NCI-H1048 (cell line): ENCODE measurements around the gene ATP5MK.
"Not testable (repeated sequence)": the region's sequence is repeated elsewhere in the genome, so short reads cannot be mapped to it uniquely, and the experiment has no call there.

Experiments
- DNase-seq: peaks from one replicate; lab custom pipeline; 2025; lab: John Stamatoyannopoulos, UW

ATP5MK gene

GRCh38 chr10:103396067-103396788 is at the start of gene ATP5MK, which contains the start of gene PDCD11:
ATP5MK (minus strand) TSS chr10:103396475; CDS start chr10:103392457, 4,018 bp downstream.
PDCD11 (plus strand) TSS chr10:103396626; CDS start chr10:103398427, 1,801 bp downstream.
- peak; percentile 94 for DNase-seq

GRCh38 chr10:103445366-103445765 is 49.1 kb upstream of the ATP5MK start:
- no peak for DNase-seq

- no peak for DNase-seq
Observed at GRCh38 chr10:103444478-103444877, 48.2 kb upstream of the ATP5MK start.

GRCh38 chr10:103443475-103444185 is 47.4 kb upstream of the ATP5MK start:
- DNase-seq: no peak

GRCh38 chr10:103442031-103442461 is 45.8 kb upstream of the ATP5MK start:
- DNase-seq: no peak

- no peak for DNase-seq
Observed at GRCh38 chr10:103441611-103442010, 45.3 kb upstream of the ATP5MK start.

- DNase-seq: no peak
Observed at GRCh38 chr10:103441206-103441605, 44.9 kb upstream of the ATP5MK start.

- DNase-seq: no peak
Observed at GRCh38 chr10:103440416-103440815, 44.1 kb upstream of the ATP5MK start.

GRCh38 chr10:103439776-103440175 is 43.5 kb upstream of the ATP5MK start:
- DNase-seq: no peak

GRCh38 chr10:103433858-103434257 is 37.6 kb upstream of the ATP5MK start:
- no peak for DNase-seq

GRCh38 chr10:103431902-103432301 is 35.6 kb upstream of the ATP5MK start:
- DNase-seq: no peak

GRCh38 chr10:103429647-103430046 is 33.4 kb upstream of the ATP5MK start:
- DNase-seq: no peak

GRCh38 chr10:103428989-103429643 is 32.8 kb upstream of the ATP5MK start:
- no peak for DNase-seq

- DNase-seq: no peak
Observed at GRCh38 chr10:103427866-103428265, 31.6 kb upstream of the ATP5MK start.

GRCh38 chr10:103423748-103424147 is 27.5 kb upstream of the ATP5MK start:
- DNase-seq: no peak

GRCh38 chr10:103419101-103419500 is 22.8 kb upstream of the ATP5MK start:
- DNase-seq: no peak

- DNase-seq: no peak
Observed at GRCh38 chr10:103417601-103418000, 21.3 kb upstream of the ATP5MK start.

GRCh38 chr10:103417148-103417469 is 20.8 kb upstream of the ATP5MK start:
- not testable (repeated sequence) for DNase-seq

- DNase-seq: no peak
Observed at GRCh38 chr10:103416436-103417147, 20.3 kb upstream of the ATP5MK start.

- no peak for DNase-seq
Observed at GRCh38 chr10:103415581-103415980, 19.3 kb upstream of the ATP5MK start.

GRCh38 chr10:103413564-103413963 is 17.3 kb upstream of the ATP5MK start:
- no peak for DNase-seq

GRCh38 chr10:103397191-103397825 is 1.0 kb upstream of the ATP5MK start:
- no peak for DNase-seq
